ENCODE measurements around the gene SPSB2. TPM values are rescaled to one million over a fixed set of nuclear protein-coding genes. Genes with fewer than 3 reads are reported as not detected.

Gene SPSB2
- total and polyA plus RNA-seq, 9 donors: 0.38 to 14.7 (median 8.3) TPM

GRCh38 chr12:6837370-6838060 lies 35.6 kb downstream of the SPSB2 start:
- intact Hi-C loops (cut with DNase I): no loop called here
- DNase-seq: no peak
- no peak for TF ChIP-seq POLR2A (IDR thresholded peaks at IDR 0.05)
- TF ChIP-seq CTCF (IDR thresholded peaks at IDR 0.05): no peak
- no peak for TF ChIP-seq EP300 (IDR thresholded peaks at IDR 0.05)
- Histone ChIP-seq H3K9me3 (no peaks in the 10 kb centered on the region), H3K27me3 (no peaks in the 10 kb centered on the region), H3K4me3 (no peak overlapping the region), H3K36me3 (no peaks in the 10 kb centered on the region), H3K4me1 (ENCODE audit: insufficient read depth) (no peaks in the 10 kb centered on the region), H3K27ac (no peak overlapping the region)
- 85 to 86% (median 86%) methylated on average over 26 of the region's 26 CpGs for WGBS, 3 donors

GRCh38 chr12:6836851-6837250 lies 36.3 kb downstream of the SPSB2 start:
- H3K9me3 ChIP-seq: no peaks in the 10 kb centered on the region
- WGBS, 3 donors: 76 to 84% (median 83%) methylated on average over 16 of the region's 16 CpGs
- H3K4me1 ChIP-seq (ENCODE audit: insufficient read depth): no peaks in the 10 kb centered on the region
- no peak overlapping the region for H3K4me3 ChIP-seq
- no peaks in the 10 kb centered on the region for H3K27me3 ChIP-seq
- no peak for DNase-seq
- no peak overlapping the region for H3K27ac ChIP-seq
- intact Hi-C loops (cut with DNase I): no loop called here
- no peaks in the 10 kb centered on the region for H3K36me3 ChIP-seq
- TF ChIP-seq CTCF (IDR thresholded peaks at IDR 0.05): no peak
- no peak for TF ChIP-seq POLR2A (IDR thresholded peaks at IDR 0.05)
- TF ChIP-seq EP300 (IDR thresholded peaks at IDR 0.05): no peak

GRCh38 chr12:6834873-6835272 lies 38.2 kb downstream of the SPSB2 start:
- H3K27me3 ChIP-seq: no peaks in the 10 kb centered on the region
- no peak overlapping the region for H3K27ac ChIP-seq
- TF ChIP-seq CTCF (IDR thresholded peaks at IDR 0.05): no peak
- TF ChIP-seq EP300 (IDR thresholded peaks at IDR 0.05): no peak
- intact Hi-C loops (cut with DNase I): no loop called here
- H3K36me3 ChIP-seq: no peaks in the 10 kb centered on the region
- no peaks in the 10 kb centered on the region for H3K9me3 ChIP-seq
- H3K4me3 ChIP-seq: no peak overlapping the region
- H3K4me1 ChIP-seq (ENCODE audit: insufficient read depth): no peaks in the 10 kb centered on the region
- DNase-seq: no peak
- 75 to 80% (median 77%) methylated on average over 5 of the region's 5 CpGs for WGBS, 3 donors

GRCh38 chr12:6834254-6834653 lies 38.8 kb downstream of the SPSB2 start:
- no peak for DNase-seq
- no peak overlapping the region for H3K27ac ChIP-seq
- H3K36me3 ChIP-seq: no peaks in the 10 kb centered on the region
- TF ChIP-seq EP300 (IDR thresholded peaks at IDR 0.05): no peak
- TF ChIP-seq POLR2A (IDR thresholded peaks at IDR 0.05): no peak
- TF ChIP-seq CTCF (IDR thresholded peaks at IDR 0.05): no peak
- WGBS, 3 donors: 59 to 75% (median 67%) methylated on average over 1 of the region's 1 CpG
- no peaks in the 10 kb centered on the region for H3K4me1 ChIP-seq (ENCODE audit: insufficient read depth)
- H3K27me3 ChIP-seq: no peaks in the 10 kb centered on the region
- no peaks in the 10 kb centered on the region for H3K9me3 ChIP-seq
- no peak overlapping the region for H3K4me3 ChIP-seq
- intact Hi-C loops (cut with DNase I): no loop called here
